ENCODE results near the gene ZNF407.

DNA sequence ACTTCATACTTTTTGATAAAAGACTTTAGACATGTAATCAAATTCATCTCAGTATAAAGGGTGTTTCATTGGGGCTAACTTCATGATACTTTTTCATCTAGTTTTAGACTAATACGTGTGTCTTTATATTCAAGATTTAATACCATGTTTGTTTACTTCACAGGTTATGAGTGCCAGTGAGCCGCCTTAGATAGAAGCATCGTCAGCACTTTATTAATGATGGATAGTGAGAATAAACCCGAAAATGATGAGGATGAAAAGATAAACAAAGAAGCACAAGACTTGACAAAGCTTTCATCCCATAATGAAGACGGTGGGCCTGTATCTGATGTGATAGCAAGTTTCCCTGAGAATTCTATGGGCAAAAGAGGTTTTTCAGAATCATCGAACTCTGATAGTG, 33.1 kb downstream of the ZNF407 start:
- TF ChIP-seq, protein P1, sequence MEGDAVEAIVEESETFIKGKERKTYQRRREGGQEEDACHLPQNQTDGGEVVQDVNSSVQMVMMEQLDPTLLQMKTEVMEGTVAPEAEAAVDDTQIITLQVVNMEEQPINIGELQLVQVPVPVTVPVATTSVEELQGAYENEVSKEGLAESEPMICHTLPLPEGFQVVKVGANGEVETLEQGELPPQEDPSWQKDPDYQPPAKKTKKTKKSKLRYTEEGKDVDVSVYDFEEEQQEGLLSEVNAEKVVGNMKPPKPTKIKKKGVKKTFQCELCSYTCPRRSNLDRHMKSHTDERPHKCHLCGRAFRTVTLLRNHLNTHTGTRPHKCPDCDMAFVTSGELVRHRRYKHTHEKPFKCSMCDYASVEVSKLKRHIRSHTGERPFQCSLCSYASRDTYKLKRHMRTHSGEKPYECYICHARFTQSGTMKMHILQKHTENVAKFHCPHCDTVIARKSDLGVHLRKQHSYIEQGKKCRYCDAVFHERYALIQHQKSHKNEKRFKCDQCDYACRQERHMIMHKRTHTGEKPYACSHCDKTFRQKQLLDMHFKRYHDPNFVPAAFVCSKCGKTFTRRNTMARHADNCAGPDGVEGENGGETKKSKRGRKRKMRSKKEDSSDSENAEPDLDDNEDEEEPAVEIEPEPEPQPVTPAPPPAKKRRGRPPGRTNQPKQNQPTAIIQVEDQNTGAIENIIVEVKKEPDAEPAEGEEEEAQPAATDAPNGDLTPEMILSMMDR (IDR thresholded peaks at IDR 0.05): no peak
- no peak for TF ChIP-seq POLR2A (IDR thresholded peaks at IDR 0.05)

Measured in heart left ventricle (tissue), 13 donors.